Ovary (tissue), 9 donors: ENCODE measurements around the gene GRID2. TPM values are rescaled to one million over a fixed set of nuclear protein-coding genes. Genes with fewer than 3 reads are reported as not detected.

Experiments used
- DNase-seq, 5 donors: peaks; one replicate each; pipeline ENCODE4 v3.0.0-alpha.2; 2019 to 2020
- H3K27ac ChIP-seq, 2 donors: fragments of 200-600 bp; one replicate each; pipeline versions ENCODE4 v1.5.1 to v1.8.0; 2019 to 2022
- H3K27me3 ChIP-seq: fragments of 200-600 bp; one replicate; pipeline ENCODE4 v1.8.0; 2022
- H3K36me3 ChIP-seq: fragments of 200-600 bp; sonication (generic); one replicate; pipeline ENCODE4 v1.5.1; 2019
- H3K4me1 ChIP-seq: one replicate; pipeline ENCODE4 v1.8.1; 2013; ENCODE audit warnings: mild to moderate bottlenecking, moderate library complexity; ENCODE audit not compliant: insufficient read depth
- H3K4me3 ChIP-seq: fragments of 200-600 bp; sonication (generic); one replicate; pipeline ENCODE4 v1.5.1; 2017
- H3K9me3 ChIP-seq, 2 donors: fragments of 200-600 bp in 1 of 2; sonication (generic) in 1 of 2; one replicate each; pipeline versions ENCODE4 v1.5.1 to v1.8.1; 2013 to 2019; ENCODE audit warnings: mild to moderate bottlenecking in 1 of 2, moderate library complexity in 1 of 2
- EP300 ChIP-seq: sonication (generic); formaldehyde crosslinking; IDR thresholded peaks from one replicate; pipeline ENCODE4 v1.6.1; 2017; ENCODE audit warnings: antibody characterized with exemption
- POLR2A ChIP-seq: fragments of 450-650 bp; IDR thresholded peaks from one replicate; pipeline ENCODE4 v1.6.1; 2017; ENCODE audit warnings: antibody characterized with exemption, mild to moderate bottlenecking, moderate library complexity
- WGBS, 3 donors: extraction: QIAGEN DNeasy Blood & Tissue Kit in 1 of 3; methylation state at CpG; one replicate each; pipeline versions ENCODE4 v1.1.5 to v1.1.7; 2013 to 2017; 5-methylcytosine and 5-hydroxymethylcytosine counted together
- intact Hi-C, 4 donors: fragments of 100-400 bp; cut with DNase I; formaldehyde crosslinking; loops; one replicate each; pipeline versions ENCODE4 v1.11.0 to v1.15.1; 2022 to 2023
- polyA plus RNA-seq, 2 donors: library from polyadenylated mRNA; stranded (reverse); fragments of 200-250 nt in 1 of 2; fragments of 350-450 nt in 1 of 2; fragmentation: Illumina TruSeq in 1 of 2; extraction: RNeasy Lipid Tissue Mini Kit (QIAGEN cat#74804) in 1 of 2; gene quantifications; one replicate each; pipeline ENCODE4 v1.2.3, GENCODE V29; 2013 to 2014
- total RNA-seq, 7 donors: library from RNA; depleted of rRNA in 2 of 7; stranded (reverse); fragments of >200 nt in 2 of 7; fragmentation: NEBNext Ultra II Directional in 3 of 7; extraction: Animal tissue kit (Norgen Biotek cat#: 25700) in 3 of 7; gene quantifications; one replicate each; pipeline versions ENCODE4 v1.1.0 to v1.2.4, GENCODE V29; 2016 to 2023
- TF ChIP-seq, protein P1 (sequence below), 3 donors: fragments of 450-650 bp in 2 of 3; fragments of 200-600 bp in 1 of 3; IDR thresholded peaks; one replicate each; pipeline versions ENCODE4 v1.5.1 to v1.8.0; 2016 to 2022; ENCODE audit warnings: antibody characterized with exemption in 3 of 3, mild to moderate bottlenecking in 1 of 3
- donor health status: DM: no; HTN: no; CAD: no; lungs with moderate emphysema.
- donor health status: DM: no; HTN: no; CAD: no.
- donor health status: Bipolar disorder and iron deficiency.
- donor health status: DM: yes; HTN: yes; CAD: no.
- donor health status: DM: no; HTN: no; CAD: no.
- donor health status: DM: yes; HTN: yes; CAD: no.

GRID2 gene
- total and polyA plus RNA-seq, 9 donors = 0.65 to 6.8 (median 2.6) TPM

DNA sequence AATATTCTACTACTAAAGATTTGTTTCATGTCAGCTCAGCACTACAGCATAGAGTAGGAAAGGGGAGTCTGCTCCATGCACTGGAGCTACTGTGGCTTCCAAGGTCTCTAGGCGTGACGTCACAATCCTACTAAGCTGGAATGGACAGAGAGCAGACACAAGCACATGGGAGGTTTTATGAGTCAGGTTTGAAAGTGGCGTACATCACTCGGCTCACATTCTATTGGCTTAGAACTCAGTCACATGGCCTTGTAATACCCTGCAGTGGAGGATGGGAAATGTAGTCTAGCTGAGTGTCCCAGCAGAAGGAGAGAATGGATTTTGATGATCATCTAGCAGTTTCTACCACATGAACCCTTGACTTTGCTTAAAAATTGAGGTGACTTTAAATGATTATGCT lies 899.9 kb downstream of the GRID2 start:
- DNase-seq = no peak
- WGBS, 3 donors = 68 to 81% (median 69%) methylated on average over 4 of the region's 4 CpGs
- no peaks in the 10 kb centered on the region for H3K27me3 ChIP-seq

DNA sequence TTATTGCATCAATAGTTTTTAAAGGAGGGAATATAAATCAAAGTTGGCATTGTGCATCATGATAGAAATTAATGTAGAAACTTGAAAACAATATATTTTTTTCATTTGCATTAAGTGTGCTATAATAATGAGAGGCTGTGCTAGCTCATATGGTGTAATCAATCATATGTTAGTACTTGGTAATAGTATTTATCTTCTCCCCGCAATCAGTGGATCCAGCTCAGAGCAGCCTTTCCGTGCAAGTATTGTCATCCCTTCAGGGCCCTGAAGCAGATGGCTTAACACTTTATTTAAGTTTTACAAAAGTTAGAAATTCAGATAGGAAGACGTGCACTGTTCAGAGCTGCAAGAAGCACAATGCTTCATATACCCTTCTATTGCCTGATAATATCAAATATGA lies 908.5 kb downstream of the GRID2 start:
- Histone ChIP-seq H3K4me1 (no peaks in the 10 kb centered on the region), H3K27ac (no peak overlapping the region), H3K36me3 (no peaks in the 10 kb centered on the region), H3K4me3 (no peak overlapping the region), H3K9me3 (no peaks in the 10 kb centered on the region), H3K27me3 (no peaks in the 10 kb centered on the region)
- intact Hi-C loops = no loop called here
- 87 to 96% (median 91%) methylated on average over 3 of the region's 3 CpGs for WGBS, 3 donors
- DNase-seq = no peak
- TF ChIP-seq POLR2A = no peak
- no peak for TF ChIP-seq EP300
- TF ChIP-seq, protein P1, sequence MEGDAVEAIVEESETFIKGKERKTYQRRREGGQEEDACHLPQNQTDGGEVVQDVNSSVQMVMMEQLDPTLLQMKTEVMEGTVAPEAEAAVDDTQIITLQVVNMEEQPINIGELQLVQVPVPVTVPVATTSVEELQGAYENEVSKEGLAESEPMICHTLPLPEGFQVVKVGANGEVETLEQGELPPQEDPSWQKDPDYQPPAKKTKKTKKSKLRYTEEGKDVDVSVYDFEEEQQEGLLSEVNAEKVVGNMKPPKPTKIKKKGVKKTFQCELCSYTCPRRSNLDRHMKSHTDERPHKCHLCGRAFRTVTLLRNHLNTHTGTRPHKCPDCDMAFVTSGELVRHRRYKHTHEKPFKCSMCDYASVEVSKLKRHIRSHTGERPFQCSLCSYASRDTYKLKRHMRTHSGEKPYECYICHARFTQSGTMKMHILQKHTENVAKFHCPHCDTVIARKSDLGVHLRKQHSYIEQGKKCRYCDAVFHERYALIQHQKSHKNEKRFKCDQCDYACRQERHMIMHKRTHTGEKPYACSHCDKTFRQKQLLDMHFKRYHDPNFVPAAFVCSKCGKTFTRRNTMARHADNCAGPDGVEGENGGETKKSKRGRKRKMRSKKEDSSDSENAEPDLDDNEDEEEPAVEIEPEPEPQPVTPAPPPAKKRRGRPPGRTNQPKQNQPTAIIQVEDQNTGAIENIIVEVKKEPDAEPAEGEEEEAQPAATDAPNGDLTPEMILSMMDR (IDR thresholded peaks at IDR 0.05) = no peak

More for the DNA sequence above, 899.9 kb downstream of the GRID2 start:
- H3K27ac ChIP-seq = no peak overlapping the region
- H3K4me3 ChIP-seq = no peak overlapping the region
- no peaks in the 10 kb centered on the region for H3K36me3 ChIP-seq
- no peaks in the 10 kb centered on the region for H3K4me1 ChIP-seq
- no peaks in the 10 kb centered on the region for H3K9me3 ChIP-seq
- intact Hi-C loops = no loop called here
- TF ChIP-seq EP300 (no peak), POLR2A (no peak)
- TF ChIP-seq, protein P1 (IDR thresholded peaks at IDR 0.05) = no peak

DNA sequence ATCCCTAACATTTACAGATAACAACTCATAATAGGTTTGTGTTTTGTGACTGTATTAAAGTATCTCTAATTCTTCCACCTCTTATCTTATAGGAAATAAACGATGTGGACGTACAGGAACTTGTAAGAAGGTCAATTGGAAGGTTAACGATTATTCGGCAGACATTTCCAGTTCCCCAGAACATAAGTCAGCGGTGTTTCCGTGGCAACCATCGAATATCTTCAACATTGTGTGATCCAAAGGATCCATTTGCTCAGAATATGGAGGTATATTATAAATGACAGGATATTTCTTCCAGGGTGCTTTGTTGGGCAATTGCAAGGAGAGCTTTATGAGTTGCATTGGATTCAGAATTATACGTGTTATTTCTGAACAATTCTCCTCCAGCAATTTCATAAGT lies 912.9 kb downstream of the GRID2 start:
- Histone ChIP-seq H3K36me3 (no peaks in the 10 kb centered on the region), H3K27ac (no peak overlapping the region), H3K27me3 (no peaks in the 10 kb centered on the region), H3K4me3 (no peak overlapping the region), H3K4me1 (no peaks in the 10 kb centered on the region), H3K9me3 (no peaks in the 10 kb centered on the region)
- WGBS, 3 donors = 74 to 75% (median 74%) methylated on average over 8 of the region's 8 CpGs
- no peak for DNase-seq
- intact Hi-C loops = no loop called here
- TF ChIP-seq, protein P1 (IDR thresholded peaks at IDR 0.05) = no peak
- TF ChIP-seq POLR2A (no peak), EP300 (no peak)

DNA sequence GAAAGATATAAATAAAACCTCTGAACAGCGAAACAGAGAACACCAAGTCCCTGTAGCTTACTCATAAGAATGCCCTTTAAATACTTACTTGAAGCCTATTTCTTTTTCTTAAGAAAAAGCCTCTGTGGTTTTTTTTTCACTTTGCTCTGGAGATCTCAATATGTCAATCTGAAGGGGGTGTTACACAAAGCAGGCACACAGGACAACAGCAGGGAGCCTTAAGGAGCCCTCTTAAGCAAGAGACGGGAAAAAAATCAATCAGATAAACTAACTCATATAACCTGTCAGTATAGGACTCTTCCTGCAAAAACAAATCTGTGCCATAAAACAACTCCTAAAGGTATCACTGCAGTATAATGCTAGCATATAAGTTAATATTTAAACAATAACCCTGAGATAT lies 913.7 kb downstream of the GRID2 start:
- DNase-seq = no peak
- Histone ChIP-seq H3K36me3 (no peaks in the 10 kb centered on the region), H3K27ac (no peak overlapping the region), H3K27me3 (no peaks in the 10 kb centered on the region), H3K4me3 (no peak overlapping the region), H3K4me1 (no peaks in the 10 kb centered on the region), H3K9me3 (no peaks in the 10 kb centered on the region)
- WGBS, 3 donors = 75 to 83% (median 77%) methylated on average over 2 of the region's 2 CpGs
- no peak for TF ChIP-seq EP300
- TF ChIP-seq POLR2A = no peak
- TF ChIP-seq, protein P1 (IDR thresholded peaks at IDR 0.05) = no peak
- intact Hi-C loops = no loop called here
